HG03575 (cell line): Measurements from ENCODE around the gene DGKZ.
"Not testable (repeated sequence)": the region's sequence is repeated elsewhere in the genome, so short reads cannot be mapped to it uniquely, and the experiment has no call there.

Source experiments
- ATAC-seq: cut with Tn5 transposase; IDR thresholded peaks from one replicate; pipeline ENCODE4 v1.9.1; 2021; ENCODE audit not compliant: unreplicated experiment, insufficient number of reproducible peaks, low FRiP score; ENCODE audit errors: extremely low read depth

The DGKZ gene

GRCh38 chr11:46376258-46377050, 29.2 kb downstream of the DGKZ start:
- no peak for ATAC-seq

- ATAC-seq, result no peak
Measured at GRCh38 chr11:46377290-46377689, 30.0 kb downstream of the DGKZ start.

GRCh38 chr11:46377831-46378230, 30.6 kb downstream of the DGKZ start:
- no peak for ATAC-seq

- ATAC-seq, result no peak
Measured at GRCh38 chr11:46378296-46378695, 31.0 kb downstream of the DGKZ start.

- no peak for ATAC-seq
Measured at GRCh38 chr11:46378811-46379481, 31.7 kb downstream of the DGKZ start.

GRCh38 chr11:46379482-46380293, 32.4 kb downstream of the DGKZ start:
- not testable (repeated sequence) for ATAC-seq

- ATAC-seq, result no peak
Measured at GRCh38 chr11:46380340-46381047, 33.2 kb downstream of the DGKZ start.

GRCh38 chr11:46381048-46381818, 34.0 kb downstream of the DGKZ start, which contains the start of gene MDK:
TSS of gene MDK (plus strand) at chr11:46381669. CDS start at chr11:46382058, 389 bp downstream.
- no peak for ATAC-seq

GRCh38 chr11:46381819-46382645, 34.8 kb downstream of the DGKZ start:
- no peak for ATAC-seq

GRCh38 chr11:46382646-46383403, 35.6 kb downstream of the DGKZ start:
- no peak for ATAC-seq

- no peak for ATAC-seq
Measured at GRCh38 chr11:46383404-46383758, 36.1 kb downstream of the DGKZ start.

- ATAC-seq, result no peak
Measured at GRCh38 chr11:46383974-46384701, 36.9 kb downstream of the DGKZ start.

- ATAC-seq, result no peak
Measured at GRCh38 chr11:46385169-46386004, 38.1 kb downstream of the DGKZ start.

GRCh38 chr11:46386005-46386578, 38.8 kb downstream of the DGKZ start:
- ATAC-seq, result no peak

- no peak for ATAC-seq
Measured at GRCh38 chr11:46386674-46387073, 39.4 kb downstream of the DGKZ start.
